SU-DHL-6 (cell line): ENCODE measurements around the gene PDE7B.

Experiments used
- CTCF ChIP-seq: fragments of 200-600 bp; sonication (generic); IDR thresholded peaks from one replicate; pipeline ENCODE4 v1.5.1; 2017; ENCODE audit warnings: antibody characterized with exemption, mild to moderate bottlenecking, low read length, moderate library complexity; ENCODE audit not compliant: insufficient read depth, poor library complexity, severe bottlenecking
- EZH2phosphoT487 ChIP-seq: fragments of 200-600 bp; sonication (generic), shearing (Covaris generic); conservative IDR thresholded peaks from 2 replicates; pipeline ENCODE4 v1.6.1; 2018; ENCODE audit warnings: mild to moderate bottlenecking, antibody characterized with exemption, low read length, moderate library complexity, mixed read lengths

GRCh38 chr6:136209496-136209895, 358.0 kb downstream of the PDE7B start:
- no peak for TF ChIP-seq CTCF
- TF ChIP-seq EZH2phosphoT487: no peak
